ENCODE data around the gene ADI1.

DNA sequence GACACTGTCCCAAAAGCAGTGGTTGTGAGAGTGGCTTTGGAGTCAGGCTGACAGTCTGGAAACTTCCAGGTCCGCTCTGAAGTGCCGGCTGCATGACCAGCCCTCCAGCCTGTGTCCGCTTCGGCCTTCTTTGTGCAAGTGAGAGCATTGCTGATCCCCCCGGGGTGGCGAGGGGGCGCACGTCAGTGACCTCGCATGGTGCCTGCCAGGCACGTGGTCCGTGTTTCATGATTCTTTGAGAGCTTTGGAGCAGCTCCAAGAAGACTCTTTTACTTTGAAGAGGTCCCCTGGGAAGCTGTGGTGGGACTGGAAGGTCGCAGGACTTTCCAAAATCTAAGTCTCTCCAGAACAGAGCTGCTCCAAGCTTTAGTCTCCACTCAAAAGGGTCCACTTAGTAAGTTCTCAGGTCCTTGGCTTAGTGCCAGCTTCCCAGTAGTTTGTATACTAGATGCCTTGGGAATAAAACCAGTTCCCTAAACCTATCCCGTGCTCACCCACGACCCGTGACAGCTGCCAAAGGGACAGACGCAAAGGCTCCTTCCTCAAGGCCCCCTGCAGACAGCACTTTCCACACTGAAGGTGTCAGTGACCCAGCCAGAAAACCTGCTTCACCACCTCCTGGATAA is 68.8 kb downstream of the ADI1 start:
- TF ChIP-seq POLR2AphosphoS5 (IDR thresholded peaks at IDR 0.05; ENCODE audit: low read depth, low read length) (no peak), POLR2A (IDR thresholded peaks at IDR 0.05; ENCODE audit: low read depth, low read length) (no peak), TAF1 (IDR thresholded peaks at IDR 0.05; ENCODE audit: borderline replicate concordance, low read depth, low read length) (no peak)

Measured in GM12892 (cell line).